HFFc6 (cell line): Measurements from ENCODE around the gene MAEA. TPM values are rescaled to one million over a fixed set of nuclear protein-coding genes. Genes with fewer than 3 reads are reported as not detected.
A peak's percentile ranks its signal among the peaks of the same experiment; 100 is the strongest.

Source experiments
- DNase-seq: peaks from one replicate; pipeline ENCODE4 v3.0.0-alpha.2; 2018
- H3K27ac Mint-ChIP-seq: 2 replicates; pipeline ENCODE4 v1.8.0; 2020; ENCODE audit warnings: mild to moderate bottlenecking, mixed read lengths
- H3K27me3 Mint-ChIP-seq: 2 replicates; pipeline ENCODE4 v1.8.0; 2021; ENCODE audit warnings: mild to moderate bottlenecking, moderate library complexity, mixed read lengths; ENCODE audit not compliant: insufficient read depth
- H3K36me3 Mint-ChIP-seq: 2 replicates; pipeline ENCODE4 v1.8.0; 2021; ENCODE audit warnings: low read depth, mixed read lengths
- H3K4me1 Mint-ChIP-seq: 2 replicates; pipeline ENCODE4 v1.8.0; 2020; ENCODE audit warnings: low read depth, mixed read lengths
- H3K4me3 Mint-ChIP-seq: 2 replicates; pipeline ENCODE4 v1.8.0; 2020; ENCODE audit warnings: mild to moderate bottlenecking, moderate library complexity, mixed read lengths
- H3K9me3 Mint-ChIP-seq: 2 replicates; pipeline ENCODE4 v1.8.0; 2020; ENCODE audit warnings: mild to moderate bottlenecking, mixed read lengths
- CTCF ChIP-seq: fragments of 200-600 bp; sonication (generic); IDR thresholded peaks from 2 replicates; pipeline ENCODE4 v1.5.0; 2021; ENCODE audit warnings: antibody characterized with exemption, mild to moderate bottlenecking
- total RNA-seq, 6 experiments: library from RNA; stranded (reverse); fragmentation: NEBNext Ultra II Directional; extraction: Animal tissue kit (Norgen Biotek cat#: 25700); gene quantifications; 2 replicates in 1 of 6; 3 replicates in 5 of 6; pipeline ENCODE4 v1.2.3, GENCODE V29; 2021

Gene MAEA
- total RNA-seq, 6 experiments from 2014 or later: 56.0 to 65.4 (median 60.6) TPM

- H3K36me3 Mint-ChIP-seq: peaks cover 12% of the 10 kb centered on the region
- H3K9me3 Mint-ChIP-seq: no peaks in the 10 kb centered on the region
- no peak overlapping the region for H3K4me3 Mint-ChIP-seq
- no peak for DNase-seq
- peaks cover 14% of the 10 kb centered on the region for H3K4me1 Mint-ChIP-seq
- peaks cover 3% of the 10 kb centered on the region for H3K27me3 Mint-ChIP-seq
- no peak overlapping the region for H3K27ac Mint-ChIP-seq
- TF ChIP-seq CTCF: no peak
Observed at GRCh38 chr4:1353186-1354055, 63.7 kb downstream of the MAEA start.

DNA sequence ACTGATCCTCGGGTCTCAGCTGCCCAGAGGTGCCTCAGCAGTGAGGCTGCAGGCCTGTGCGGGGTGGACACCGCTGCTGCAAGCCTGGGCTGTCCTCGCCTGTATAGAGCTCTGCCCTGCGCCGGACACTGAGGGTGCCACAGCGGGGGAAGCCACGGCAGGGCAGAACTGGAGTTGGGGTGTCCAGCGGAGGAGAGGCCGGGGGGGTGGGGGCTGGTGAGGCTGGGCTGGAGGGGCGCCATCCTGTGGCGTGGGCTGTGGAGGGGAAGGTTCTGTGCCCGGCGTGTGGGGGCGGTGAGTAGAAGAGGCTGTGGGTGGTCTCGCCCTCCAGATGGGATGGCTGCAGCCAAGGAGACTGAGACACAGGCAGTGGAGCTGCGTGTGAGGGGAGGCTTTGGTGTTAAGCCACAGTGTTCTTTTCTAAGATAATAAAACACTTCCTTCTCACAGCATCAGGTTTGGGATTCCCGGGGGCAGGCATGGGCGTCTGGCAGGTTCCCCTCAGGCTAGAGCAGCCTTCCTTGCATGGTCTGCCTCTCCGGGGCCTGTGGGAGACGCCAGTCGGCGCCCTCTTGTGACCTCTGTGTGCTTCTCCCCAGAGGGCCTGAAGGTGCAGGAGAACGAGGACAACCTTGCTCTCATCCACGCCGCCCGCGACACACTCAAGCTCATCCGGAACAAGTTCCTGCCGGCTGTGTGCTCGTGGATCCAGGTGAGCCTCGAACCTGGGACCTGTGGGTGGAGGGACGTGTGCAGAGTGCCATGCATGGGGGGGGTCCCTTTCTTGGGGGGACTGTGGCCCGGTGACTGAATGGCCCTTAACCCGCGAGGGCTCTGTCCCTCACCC lies 64.7 kb downstream of the MAEA start:
- no peak for TF ChIP-seq CTCF
- no peak overlapping the region for H3K4me3 Mint-ChIP-seq
- peaks cover 3% of the 10 kb centered on the region for H3K27me3 Mint-ChIP-seq

DNA sequence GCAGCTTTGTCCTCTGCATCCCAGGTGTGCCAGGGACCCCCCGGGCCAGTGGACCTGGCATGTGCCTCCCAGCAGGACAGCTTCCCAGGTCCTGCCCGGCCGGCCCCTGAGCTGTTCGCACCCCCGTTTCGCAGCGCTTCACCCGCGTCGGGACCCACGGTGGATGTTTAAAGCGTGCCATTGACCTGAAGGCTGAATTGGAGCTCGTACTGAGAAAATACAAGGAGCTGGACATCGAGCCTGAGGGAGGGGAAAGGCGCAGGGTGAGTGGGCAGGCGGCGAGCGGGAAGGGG lies 65.2 kb downstream of the MAEA start:
- peaks cover 4% of the 10 kb centered on the region for H3K36me3 Mint-ChIP-seq
- no peak overlapping the region for H3K4me3 Mint-ChIP-seq
- H3K27ac Mint-ChIP-seq: no peak overlapping the region
- peaks cover 5% of the 10 kb centered on the region; the same call in 1 of the 2 replicates for H3K4me1 Mint-ChIP-seq
- no peaks in the 10 kb centered on the region for H3K9me3 Mint-ChIP-seq
- DNase-seq: no peak
- peaks cover 3% of the 10 kb centered on the region for H3K27me3 Mint-ChIP-seq
- no peak for TF ChIP-seq CTCF

More for the DNA sequence above, 64.7 kb downstream of the MAEA start:
- H3K4me1 Mint-ChIP-seq: peaks cover 5% of the 10 kb centered on the region; the same call in 1 of the 2 replicates
- DNase-seq: no peak
- H3K9me3 Mint-ChIP-seq: no peaks in the 10 kb centered on the region
- H3K27ac Mint-ChIP-seq: no peak overlapping the region
- peaks cover 4% of the 10 kb centered on the region for H3K36me3 Mint-ChIP-seq

- DNase-seq: no peak
- peaks cover 8% of the 10 kb centered on the region; the same call in 1 of the 2 replicates for H3K4me1 Mint-ChIP-seq
- no peak overlapping the region for H3K27ac Mint-ChIP-seq
- H3K9me3 Mint-ChIP-seq: no peaks in the 10 kb centered on the region
- H3K27me3 Mint-ChIP-seq: peaks cover 3% of the 10 kb centered on the region
- peaks cover 4% of the 10 kb centered on the region for H3K36me3 Mint-ChIP-seq
- no peak overlapping the region for H3K4me3 Mint-ChIP-seq
- TF ChIP-seq CTCF: no peak
Observed at GRCh38 chr4:1355378-1355777, 65.7 kb downstream of the MAEA start.

GRCh38 chr4:1356181-1356998 lies 66.7 kb downstream of the MAEA start:
- Mint-ChIP-seq H3K27ac (no peak overlapping the region), H3K4me1 (peaks cover 15% of the 10 kb centered on the region; the same call in 1 of the 2 replicates), H3K4me3 (no peak overlapping the region), H3K9me3 (no peaks in the 10 kb centered on the region), H3K27me3 (peaks cover 2% of the 10 kb centered on the region), H3K36me3 (peaks cover 4% of the 10 kb centered on the region)
- DNase-seq: no peak
- peak; percentile 84 for TF ChIP-seq CTCF
